ENCODE results near the gene HCFC1.

HCFC1 gene

GRCh38 chrX:153909024-153909979 lies 62.3 kb downstream of the HCFC1 start:
- Histone ChIP-seq H3K9me3 (ENCODE audit: control insufficient read depth, low read length) (no peaks in the 10 kb centered on the region), H3K9ac (no peak overlapping the region), H3K4me2 (ENCODE audit: low read length) (no peak overlapping the region), H2AFZ (no peak overlapping the region), H3K27me3 (ENCODE audit: control insufficient read depth, insufficient read depth, low read length) (no peaks in the 10 kb centered on the region), H3K36me3 (ENCODE audit: control insufficient read depth, insufficient read depth, low read length) (no peaks in the 10 kb centered on the region), H3K79me2 (no peaks in the 10 kb centered on the region), H3K4me1 (no peaks in the 10 kb centered on the region), H3K4me3 (ENCODE audit: low read depth, low read length) (no peak overlapping the region), H3K27ac (no peak overlapping the region)
- TF ChIP-seq CTCF (IDR thresholded peaks at IDR 0.05), result no peak

- no peaks in the 10 kb centered on the region for H3K36me3 ChIP-seq (ENCODE audit: control insufficient read depth, insufficient read depth, low read length)
- TF ChIP-seq CTCF (IDR thresholded peaks at IDR 0.05), result no peak
- H3K9me3 ChIP-seq (ENCODE audit: control insufficient read depth, low read length), result no peaks in the 10 kb centered on the region
- no peak overlapping the region for H2AFZ ChIP-seq
- H3K4me2 ChIP-seq (ENCODE audit: low read length), result no peak overlapping the region
- H3K4me3 ChIP-seq (ENCODE audit: low read depth, low read length), result no peak overlapping the region
- H3K9ac ChIP-seq, result no peak overlapping the region
- H3K27me3 ChIP-seq (ENCODE audit: control insufficient read depth, insufficient read depth, low read length), result no peaks in the 10 kb centered on the region
- no peaks in the 10 kb centered on the region for H3K79me2 ChIP-seq
- no peaks in the 10 kb centered on the region for H3K4me1 ChIP-seq
- H3K27ac ChIP-seq, result no peak overlapping the region
Observed at GRCh38 chrX:153908219-153908860, 63.3 kb downstream of the HCFC1 start.

- H3K36me3 ChIP-seq (ENCODE audit: control insufficient read depth, insufficient read depth, low read length), result no peaks in the 10 kb centered on the region
- H3K9me3 ChIP-seq (ENCODE audit: control insufficient read depth, low read length), result no peaks in the 10 kb centered on the region
- TF ChIP-seq CTCF (IDR thresholded peaks at IDR 0.05), result no peak
Observed at GRCh38 chrX:153907456-153907855, 64.2 kb downstream of the HCFC1 start.

GRCh38 chrX:153906126-153906917 lies 65.3 kb downstream of the HCFC1 start:
- Histone ChIP-seq H3K27ac (no peak overlapping the region), H3K4me1 (no peaks in the 10 kb centered on the region), H3K36me3 (ENCODE audit: control insufficient read depth, insufficient read depth, low read length) (no peaks in the 10 kb centered on the region), H3K9ac (no peak overlapping the region), H3K79me2 (no peaks in the 10 kb centered on the region), H3K9me3 (ENCODE audit: control insufficient read depth, low read length) (no peaks in the 10 kb centered on the region), H3K4me3 (ENCODE audit: low read depth, low read length) (no peak overlapping the region), H3K4me2 (ENCODE audit: low read length) (no peak overlapping the region), H2AFZ (no peak overlapping the region), H3K27me3 (ENCODE audit: control insufficient read depth, insufficient read depth, low read length) (no peaks in the 10 kb centered on the region)
- TF ChIP-seq CTCF (IDR thresholded peaks at IDR 0.05), result no peak

More at GRCh38 chrX:153907456-153907855, 64.2 kb downstream of the HCFC1 start:
- Histone ChIP-seq H3K79me2 (no peaks in the 10 kb centered on the region), H3K4me2 (ENCODE audit: low read length) (no peak overlapping the region), H3K4me1 (no peaks in the 10 kb centered on the region), H3K27ac (no peak overlapping the region), H3K27me3 (ENCODE audit: control insufficient read depth, insufficient read depth, low read length) (no peaks in the 10 kb centered on the region), H3K4me3 (ENCODE audit: low read depth, low read length) (no peak overlapping the region), H3K9ac (no peak overlapping the region), H2AFZ (no peak overlapping the region)
